Tibial artery (tissue), 4 donors: Measurements from ENCODE around the gene AIFM2.
"Not testable (repeated sequence)": the region's sequence is repeated elsewhere in the genome, so short reads cannot be mapped to it uniquely, and the experiment has no call there.

Experiments used
- DNase-seq, 2 donors: peaks; one replicate each; pipeline ENCODE4 v3.0.0-alpha.2; 2019
- H3K27ac ChIP-seq, 2 donors: fragments of 200-600 bp; sonication (generic) in 1 of 2; 1 replicate in 1 of 2; 2 replicates in 1 of 2; pipeline ENCODE4 v1.5.1; 2018 to 2019; ENCODE audit warnings: mild to moderate bottlenecking in 1 of 2
- H3K27me3 ChIP-seq, 2 donors: fragments of 200-600 bp; sonication (generic) in 1 of 2; one replicate each; pipeline versions ENCODE4 v1.5.1 to v1.6.0; 2016 to 2019
- H3K36me3 ChIP-seq, 3 donors: fragments of 200-600 bp; sonication (generic) in 2 of 3; one replicate each; pipeline ENCODE4 v1.5.1; 2016 to 2019; ENCODE audit warnings: mild to moderate bottlenecking in 2 of 3
- H3K4me1 ChIP-seq, 4 donors: fragments of 200-600 bp; sonication (generic) in 2 of 4; 1 replicate in 3 of 4; 2 replicates in 1 of 4; pipeline ENCODE4 v1.5.1; 2016 to 2019
- H3K4me3 ChIP-seq, 2 donors: fragments of 200-600 bp; sonication (generic) in 1 of 2; 1 replicate in 1 of 2; 2 replicates in 1 of 2; pipeline ENCODE4 v1.5.1; 2018 to 2019; ENCODE audit warnings: mild to moderate bottlenecking in 2 of 2
- H3K9me3 ChIP-seq, 3 donors: fragments of 200-600 bp; sonication (generic) in 1 of 3; one replicate each; pipeline ENCODE4 v1.5.1; 2016 to 2019
- CTCF ChIP-seq, 2 experiments: fragments of 200-600 bp in 1 of 2; fragments of 450-650 bp in 1 of 2; IDR thresholded peaks; one replicate each; pipeline ENCODE4 v1.5.1; 2017 to 2019; ENCODE audit warnings: antibody characterized with exemption in 2 of 2, mild to moderate bottlenecking in 1 of 2, moderate library complexity in 1 of 2
- intact Hi-C: fragments of 100-400 bp; cut with DNase I; formaldehyde crosslinking; loops from one replicate; pipeline ENCODE4 v1.15.0; 2023; ENCODE audit warnings: low total_unique reads

AIFM2 gene

DNA sequence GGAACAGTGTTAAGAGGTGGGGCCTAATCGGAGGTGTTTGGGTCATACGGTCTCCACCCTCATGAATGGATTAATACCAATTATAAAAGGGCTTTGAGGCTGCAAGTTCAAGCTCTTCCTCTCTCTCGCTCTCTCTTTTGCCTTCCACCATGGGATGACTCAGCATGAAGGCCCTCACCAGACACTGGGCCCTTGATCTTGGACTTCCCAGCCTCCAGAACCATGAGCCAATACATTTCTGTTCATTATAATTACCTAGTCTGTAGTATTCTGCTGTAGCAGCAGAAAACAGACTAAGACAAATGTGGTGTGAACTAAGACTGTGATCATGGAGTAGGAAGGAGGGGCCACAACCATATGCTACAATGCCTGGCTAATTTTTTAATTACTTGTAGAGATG lies 7.7 kb downstream of the AIFM2 start:
- H3K4me1 ChIP-seq = no peaks in the 10 kb centered on the region
- no peaks in the 10 kb centered on the region for H3K27me3 ChIP-seq
- TF ChIP-seq CTCF (IDR thresholded peaks at IDR 0.05) = no peak
- H3K4me3 ChIP-seq = no peak overlapping the region
- peaks cover 16 to 40% (median 29%) of the 10 kb centered on the region in 3 donors for H3K36me3 ChIP-seq
- intact Hi-C loops = no loop called here
- DNase-seq = no peak
- no peaks in the 10 kb centered on the region for H3K9me3 ChIP-seq
- H3K27ac ChIP-seq = no peak overlapping the region

- no peak for DNase-seq
- H3K27ac ChIP-seq = no peak overlapping the region
- TF ChIP-seq CTCF (IDR thresholded peaks at IDR 0.05) = no peak
- intact Hi-C loops = no loop called here
- no peaks in the 10 kb centered on the region for H3K9me3 ChIP-seq
- H3K4me1 ChIP-seq = no peaks in the 10 kb centered on the region
- no peak overlapping the region for H3K4me3 ChIP-seq
- H3K27me3 ChIP-seq = no peaks in the 10 kb centered on the region
- H3K36me3 ChIP-seq = peaks cover 19 to 45% (median 34%) of the 10 kb centered on the region in 3 donors
These were observed 8.2 kb downstream of the AIFM2 start for GRCh38 chr10:70124415-70124814.

GRCh38 chr10:70123817-70124216 lies 8.8 kb downstream of the AIFM2 start:
- Histone ChIP-seq H3K27me3 (no peaks in the 10 kb centered on the region), H3K27ac (no peak overlapping the region), H3K9me3 (no peaks in the 10 kb centered on the region), H3K4me3 (no peak overlapping the region), H3K4me1 (no peaks in the 10 kb centered on the region), H3K36me3 (peaks cover 19 to 51% (median 40%) of the 10 kb centered on the region in 3 donors)
- intact Hi-C loops = no loop called here
- DNase-seq = no peak
- no peak for TF ChIP-seq CTCF (IDR thresholded peaks at IDR 0.05)

DNA sequence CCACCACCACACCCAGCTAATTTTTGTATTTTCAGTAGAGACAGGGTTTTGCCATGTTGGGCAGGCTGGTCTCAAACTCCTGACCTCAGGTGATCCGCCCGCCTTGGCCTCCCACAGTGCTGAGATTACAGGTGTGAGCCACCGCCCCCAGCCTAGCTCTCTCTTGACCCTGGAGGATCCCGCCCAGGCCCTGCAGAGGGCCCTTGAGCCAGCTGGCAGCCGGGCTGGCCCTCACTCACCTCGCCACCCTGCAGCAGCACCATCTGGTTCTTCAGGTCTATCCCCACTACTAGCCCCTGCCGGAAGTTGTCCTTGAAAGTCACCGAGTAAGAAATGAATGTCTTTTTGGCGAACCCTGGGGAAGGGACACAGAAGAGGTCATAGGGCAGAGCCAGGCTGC lies 9.5 kb downstream of the AIFM2 start:
- H3K27me3 ChIP-seq, intact Hi-C loops, H3K4me3 ChIP-seq, H3K9me3 ChIP-seq, H3K4me1 ChIP-seq, H3K27ac ChIP-seq, DNase-seq: not testable (repeated sequence)
- peaks cover 19 to 57% (median 43%) of the 10 kb centered on the region in 3 donors for H3K36me3 ChIP-seq

- no peaks in the 10 kb centered on the region for H3K9me3 ChIP-seq
- no peaks in the 10 kb centered on the region for H3K4me1 ChIP-seq
- H3K4me3 ChIP-seq = no peak overlapping the region
- H3K27me3 ChIP-seq = no peaks in the 10 kb centered on the region
- intact Hi-C loops = no loop called here
- peaks cover 19 to 61% (median 47%) of the 10 kb centered on the region in 3 donors for H3K36me3 ChIP-seq
- no peak for DNase-seq
- no peak for TF ChIP-seq CTCF (IDR thresholded peaks at IDR 0.05)
- no peak overlapping the region for H3K27ac ChIP-seq
These were observed 9.9 kb downstream of the AIFM2 start for GRCh38 chr10:70122742-70123141.

GRCh38 chr10:70121281-70121949 lies 11.2 kb downstream of the AIFM2 start:
- H3K4me3 ChIP-seq = no peak overlapping the region
- no peaks in the 10 kb centered on the region for H3K4me1 ChIP-seq
- no peaks in the 10 kb centered on the region for H3K9me3 ChIP-seq
- no peak overlapping the region for H3K27ac ChIP-seq
- no peak for TF ChIP-seq CTCF (IDR thresholded peaks at IDR 0.05)
- DNase-seq = no peak
- intact Hi-C loops = loop anchor here (1.0 kb wide), 1 partner anchor 19 kb away; no protein-coding TSS in a partner anchor
- peaks cover 19 to 67% (median 52%) of the 10 kb centered on the region in 3 donors for H3K36me3 ChIP-seq
- no peaks in the 10 kb centered on the region for H3K27me3 ChIP-seq
